Muscle of leg (tissue), 16 donors: ENCODE measurements around the gene UEVLD. TPM values are rescaled to one million over a fixed set of nuclear protein-coding genes. Genes with fewer than 3 reads are reported as not detected.

ENCODE experiments used
- DNase-seq: peaks from one replicate; pipeline ENCODE4 v3.0.0; 2013
- H3K27ac ChIP-seq: one replicate; pipeline ENCODE4 v1.5.1; 2013; ENCODE audit warnings: mild to moderate bottlenecking, low read length, control low read depth
- H3K27me3 ChIP-seq: one replicate; pipeline ENCODE4 v1.6.1; 2013; ENCODE audit warnings: low read length; ENCODE audit not compliant: control insufficient read depth, insufficient read depth
- H3K36me3 ChIP-seq: one replicate; pipeline ENCODE4 v1.6.1; 2013; ENCODE audit warnings: low read length; ENCODE audit not compliant: control insufficient read depth, insufficient read depth
- H3K4me1 ChIP-seq: one replicate; pipeline ENCODE4 v1.6.1; 2013; ENCODE audit warnings: low read length; ENCODE audit not compliant: control insufficient read depth, insufficient read depth
- H3K4me3 ChIP-seq: one replicate; pipeline ENCODE4 v1.5.1; 2013; ENCODE audit warnings: low read length, control low read depth
- H3K9me3 ChIP-seq: replicated peaks from 2 replicates; pipeline ENCODE4 v1.6.1; 2013; ENCODE audit warnings: low read depth, low read length; ENCODE audit not compliant: control insufficient read depth
- WGBS: methylation state at CpG from one replicate; pipeline ENCODE4 v1.1.5; 2013; ENCODE audit warnings: missing lambda C conversion rate; ENCODE audit not compliant: insufficient coverage; 5-methylcytosine and 5-hydroxymethylcytosine counted together
- long read RNA-seq, 11 donors: transcript quantifications; one replicate each; lab custom pipeline, GENCODE V29; 2026
- polyA plus RNA-seq, 8 donors: library from polyadenylated mRNA; unstranded; fragments of 120-200 nt; gene quantifications; one replicate each; pipeline versions ENCODE4 v1.2.1 to v1.2.3, GENCODE V29; 2013; ENCODE audit warnings: inconsistent platforms in 1 of 8, low replicate concordance in 1 of 8; ENCODE audit not compliant: insufficient read length in 8 of 8, insufficient read depth in 1 of 8
- total RNA-seq: library from RNA; stranded (reverse); fragments of 120-200 nt; gene quantifications from one replicate; pipeline ENCODE4 v1.2.4, GENCODE V29; 2013

UEVLD gene
- 14.8 TPM for total RNA-seq
- 10 to 100 TPM; 10.7 to 15.3 (median 12.0) TPM for polyA plus RNA-seq
- long read RNA-seq, donor 1, full-length matches to known transcripts = 2 of 2 reads
- long read RNA-seq, donor 1, partial matches to known transcripts = 0 of 2 reads
- long read RNA-seq, donor 1, other reads (novel, unspliced or antisense) = 0 of 2 reads
- long read RNA-seq, donor 2 = 0 reads
- long read RNA-seq, donor 3 = 0 reads
- long read RNA-seq, donor 4 = 0 reads
- long read RNA-seq, donor 5, partial matches to known transcripts = 0 of 2 reads
- long read RNA-seq, donor 5, other reads (novel, unspliced or antisense) = 0 of 2 reads
- long read RNA-seq, donor 6, full-length matches to known transcripts = 3 of 3 reads
- long read RNA-seq, donor 6, partial matches to known transcripts = 0 of 3 reads
- long read RNA-seq, donor 6, other reads (novel, unspliced or antisense) = 0 of 3 reads
- long read RNA-seq, donor 7, full-length matches to known transcripts = 5 of 5 reads
- long read RNA-seq, donor 7, partial matches to known transcripts = 0 of 5 reads
- long read RNA-seq, donor 7, other reads (novel, unspliced or antisense) = 0 of 5 reads
- long read RNA-seq, donor 8 = 0 reads
- long read RNA-seq, donor 9, full-length matches to known transcripts = 1 of 1 reads
- long read RNA-seq, donor 9, partial matches to known transcripts = 0 of 1 reads
- long read RNA-seq, donor 9, other reads (novel, unspliced or antisense) = 0 of 1 reads
- long read RNA-seq, donor 10, full-length matches to known transcripts = 4 of 4 reads
- long read RNA-seq, donor 10, partial matches to known transcripts = 0 of 4 reads
- long read RNA-seq, donor 10, other reads (novel, unspliced or antisense) = 0 of 4 reads
- long read RNA-seq, donor 11, full-length matches to known transcripts = 6 of 6 reads
- long read RNA-seq, donor 11, partial matches to known transcripts = 0 of 6 reads
- long read RNA-seq, donor 11, other reads (novel, unspliced or antisense) = 0 of 6 reads

DNA sequence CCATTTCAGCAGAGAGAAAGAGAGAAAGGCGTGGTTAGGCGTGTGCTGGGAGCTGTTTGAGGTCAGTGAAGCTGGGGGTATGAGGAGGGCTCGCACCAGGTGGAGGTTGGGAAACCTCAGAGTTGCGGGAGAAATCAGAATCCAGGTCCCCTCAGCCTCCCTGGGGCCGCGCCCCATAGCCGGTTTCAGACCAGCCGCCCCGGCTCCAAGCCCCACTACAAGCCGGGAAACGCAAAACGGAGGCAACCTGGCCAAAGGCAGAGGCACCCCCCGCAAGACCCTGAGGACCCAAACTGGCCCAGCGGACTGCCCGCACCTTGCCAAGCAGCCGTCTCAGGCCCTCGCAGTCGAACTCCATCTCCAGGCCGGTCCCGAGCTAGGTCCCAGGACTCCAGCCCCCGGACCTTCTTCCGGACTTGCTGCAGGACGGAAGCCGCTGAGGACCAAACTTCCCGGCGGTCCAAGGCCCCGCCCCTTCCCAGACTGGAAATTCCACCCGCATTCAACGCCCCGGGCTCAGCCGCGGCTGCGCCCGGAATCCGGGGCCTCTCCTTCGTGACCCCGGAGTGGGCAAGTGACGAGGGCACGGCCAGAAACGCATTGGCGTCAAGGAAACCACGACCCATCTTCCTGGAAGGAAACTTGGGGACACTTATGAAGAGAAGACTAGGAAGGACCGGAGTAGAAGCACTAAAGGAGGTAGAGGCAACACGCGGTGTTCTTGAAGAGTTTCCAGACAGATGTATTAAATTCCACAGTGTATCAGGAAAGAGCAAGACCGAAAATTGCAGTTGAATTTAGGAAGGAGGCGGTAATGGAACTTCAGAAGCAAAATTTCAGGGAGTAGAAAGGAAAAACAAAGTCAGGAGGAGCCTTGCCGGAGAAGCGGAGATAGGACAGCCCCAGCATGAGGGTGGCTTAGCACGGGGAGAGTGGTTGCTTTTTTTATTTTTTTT lies at the start of gene UEVLD:
Gene UEVLD (minus strand): TSS at position 438 of the 956 bp plus-strand sequence. CDS start 80 bp downstream, at position 358.
- WGBS = 0% methylated on average over 48 of the region's 50 CpGs
- peak; percentile 96 for DNase-seq
- no peaks in the 10 kb centered on the region for H3K27me3 ChIP-seq
- no peaks in the 10 kb centered on the region for H3K36me3 ChIP-seq
- no peaks in the 10 kb centered on the region for H3K9me3 ChIP-seq
- peak within 1 kb of the TSS; percentile 87 for H3K27ac ChIP-seq
- peaks cover 19% of the 10 kb centered on the region for H3K4me1 ChIP-seq
- peak within 1 kb of the TSS; percentile 97 for H3K4me3 ChIP-seq

DNA sequence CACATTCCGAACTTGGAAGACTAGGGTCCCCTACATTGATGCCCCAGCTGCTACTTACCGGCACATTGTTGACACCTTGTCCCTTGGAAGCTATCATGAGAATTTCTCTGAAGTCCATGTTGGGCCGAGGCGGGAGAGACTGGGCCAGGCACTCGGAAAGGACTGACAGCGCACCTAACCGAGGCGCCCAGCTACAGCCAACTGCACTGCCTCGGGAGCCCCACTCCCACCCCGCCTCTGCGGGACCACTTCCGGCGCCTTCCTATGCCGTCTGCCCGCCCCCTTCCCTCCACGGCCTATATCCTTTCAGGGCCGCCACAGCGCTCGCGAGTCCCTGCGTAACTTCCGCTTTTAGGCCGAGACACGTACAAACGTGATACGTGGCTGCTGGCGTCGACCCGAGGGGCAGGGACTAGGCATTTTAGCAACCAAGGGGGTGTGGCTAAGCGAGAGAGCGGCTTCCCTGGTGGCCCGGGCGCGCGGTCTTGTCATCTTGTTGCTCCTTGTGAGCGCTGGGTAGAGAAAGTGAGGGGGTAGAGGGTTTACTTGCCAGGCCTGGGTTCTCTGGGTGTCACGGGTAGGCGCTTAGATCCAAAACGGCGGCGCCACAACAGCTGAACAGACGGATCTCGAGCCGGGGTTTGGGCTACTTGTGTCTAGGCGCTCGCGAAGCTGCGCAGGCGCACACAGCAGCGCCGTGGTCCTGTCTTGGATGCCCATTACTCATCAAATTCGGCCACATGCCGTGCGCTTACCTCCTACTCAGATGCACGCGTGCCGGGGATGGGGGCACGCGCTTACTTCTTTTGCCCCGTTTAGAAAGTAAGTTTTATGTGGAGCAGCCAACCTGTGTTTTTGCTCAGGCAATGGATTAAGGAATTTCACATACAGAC lies 45.9 kb upstream of the UEVLD start, which contains the start of gene SPTY2D1:
Gene SPTY2D1 (minus strand): TSS at position 203 of the 893 bp plus-strand sequence. CDS start 85 bp downstream, at position 118.
- peaks cover 9% of the 10 kb centered on the region for H3K4me1 ChIP-seq
- WGBS = 0% methylated on average over 51 of the region's 60 CpGs

DNA sequence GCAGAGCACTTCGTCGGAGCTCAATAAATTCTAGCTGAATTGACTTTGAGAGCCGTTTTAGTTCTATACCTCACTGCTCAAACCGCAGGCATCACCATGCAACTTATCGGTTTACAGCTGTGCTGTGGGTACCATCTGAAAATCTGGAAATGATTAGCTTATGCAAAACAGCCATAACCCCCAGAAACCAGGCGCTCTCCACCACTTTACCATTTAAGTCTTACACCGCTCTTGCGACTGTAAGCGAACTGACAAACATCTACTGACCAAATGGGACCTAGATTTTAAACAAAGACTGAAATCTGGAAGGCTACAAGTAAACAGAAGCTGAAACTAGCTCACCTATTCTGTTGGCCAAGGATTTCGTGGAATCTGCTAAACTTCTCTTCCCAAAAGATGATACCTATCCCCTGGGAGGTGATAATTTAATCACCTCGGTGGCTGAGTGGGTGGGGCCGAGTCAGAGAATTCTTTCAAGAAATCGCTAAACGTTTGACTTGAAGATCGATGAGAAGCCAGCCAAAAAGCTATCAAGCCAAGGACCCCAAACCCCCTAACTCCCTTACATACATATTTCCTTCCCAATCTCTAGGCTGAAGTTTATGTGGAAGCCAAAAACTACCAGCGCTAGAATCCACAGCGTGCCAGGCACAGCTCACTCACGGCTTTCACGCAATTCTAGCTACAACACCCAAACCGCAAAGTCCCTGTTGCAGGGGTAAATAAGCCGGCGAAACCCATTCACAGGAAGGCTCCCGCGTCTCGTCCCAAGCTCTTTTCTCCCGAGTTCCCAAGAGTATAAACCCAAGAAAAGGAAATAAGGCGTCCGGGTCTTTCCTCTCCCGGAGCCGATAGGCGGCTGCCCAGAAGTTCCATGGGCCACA lies 45.0 kb upstream of the UEVLD start:
- Histone ChIP-seq H3K27ac (peak overlapping the region; percentile 95), H3K4me3 (peak overlapping the region; percentile 98), H3K36me3 (no peaks in the 10 kb centered on the region), H3K9me3 (no peaks in the 10 kb centered on the region), H3K27me3 (no peaks in the 10 kb centered on the region), H3K4me1 (peaks cover 9% of the 10 kb centered on the region)
- 8% methylated on average over 19 of the region's 31 CpGs for WGBS
- no peak for DNase-seq

More for the DNA sequence above, 45.9 kb upstream of the UEVLD start, which contains the start of gene SPTY2D1:
- H3K27me3 ChIP-seq = no peaks in the 10 kb centered on the region
- DNase-seq = peak; percentile 100
- peak within 1 kb of the TSS; percentile 98 for H3K4me3 ChIP-seq
- H3K9me3 ChIP-seq = no peaks in the 10 kb centered on the region
- H3K27ac ChIP-seq = peak within 1 kb of the TSS; percentile 99
- H3K36me3 ChIP-seq = no peaks in the 10 kb centered on the region

DNA sequence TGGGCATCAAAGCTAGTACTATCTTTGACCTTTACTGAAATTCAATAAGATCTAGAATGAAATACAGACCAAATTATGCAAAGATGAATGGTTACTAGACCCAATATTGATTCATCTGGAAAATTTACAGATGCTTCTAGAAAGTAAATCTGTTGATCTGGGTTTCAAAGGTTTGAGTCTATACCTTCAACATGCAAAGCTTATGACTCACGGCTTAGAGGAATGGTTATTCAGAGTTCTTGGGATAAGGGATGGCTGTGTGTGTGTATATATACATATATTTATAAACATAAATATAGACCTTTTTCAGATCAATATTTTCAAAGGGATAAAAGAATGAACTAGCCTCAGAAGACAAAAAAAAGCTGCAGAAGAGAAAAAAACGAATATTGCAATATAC lies 44.3 kb upstream of the UEVLD start:
- Histone ChIP-seq H3K4me1 (peaks cover 9% of the 10 kb centered on the region), H3K4me3 (peak overlapping the region; percentile 98), H3K27me3 (no peaks in the 10 kb centered on the region), H3K9me3 (no peaks in the 10 kb centered on the region), H3K36me3 (no peaks in the 10 kb centered on the region), H3K27ac (no peak overlapping the region)
- no CpG with 5 or more reads among the region's 2 CpGs for WGBS
- DNase-seq = no peak

DNA sequence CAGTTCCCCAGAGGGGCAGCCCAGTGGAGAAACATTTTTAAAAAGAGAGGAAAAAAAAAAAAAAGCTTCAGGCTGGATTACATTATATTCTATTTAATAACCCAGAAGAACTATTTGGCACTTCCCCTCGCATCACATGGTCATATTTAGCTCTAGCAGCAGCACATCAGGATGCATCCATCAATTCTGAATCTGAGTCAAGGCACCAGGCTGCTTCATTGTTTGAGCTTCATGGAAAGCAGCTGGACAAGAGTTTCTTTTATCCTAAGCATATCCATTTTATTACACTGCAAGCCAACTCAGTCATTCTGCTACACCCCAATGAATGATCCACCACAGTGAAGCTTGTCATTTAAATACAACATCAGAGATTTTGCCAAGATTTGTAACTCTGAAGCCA lies 35.6 kb upstream of the UEVLD start:
- H3K36me3 ChIP-seq = no peaks in the 10 kb centered on the region
- H3K9me3 ChIP-seq = peaks cover 5% of the 10 kb centered on the region
- DNase-seq = no peak
- H3K27ac ChIP-seq = no peak overlapping the region
- 80% methylated on average over 1 of the region's 1 CpG for WGBS
- no peak overlapping the region for H3K4me3 ChIP-seq
- H3K4me1 ChIP-seq = no peaks in the 10 kb centered on the region
- H3K27me3 ChIP-seq = no peaks in the 10 kb centered on the region

DNA sequence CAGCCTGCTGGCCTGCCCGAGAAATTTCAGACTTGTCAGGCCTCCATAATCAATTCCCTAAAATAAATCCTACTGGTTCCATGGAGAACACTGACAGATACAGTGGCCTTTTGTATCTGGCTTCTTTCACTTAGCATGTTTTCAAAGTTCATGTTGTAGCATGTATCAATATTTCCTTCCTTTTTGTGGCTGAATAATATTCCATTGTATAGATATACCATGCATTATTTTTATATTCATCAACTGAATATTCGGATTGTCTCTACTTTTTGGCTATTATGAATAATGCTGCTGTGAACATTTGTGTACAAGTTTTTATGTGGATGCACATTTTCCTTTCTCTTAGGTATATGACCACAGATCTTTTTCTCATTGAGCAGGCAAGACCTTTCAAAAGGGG lies 35.2 kb upstream of the UEVLD start:
- no peak overlapping the region for H3K4me3 ChIP-seq
- no peaks in the 10 kb centered on the region for H3K4me1 ChIP-seq
- peaks cover 5% of the 10 kb centered on the region for H3K9me3 ChIP-seq
- no peaks in the 10 kb centered on the region for H3K27me3 ChIP-seq
- DNase-seq = no peak
- WGBS = 86% methylated on average over 1 of the region's 2 CpGs
- no peaks in the 10 kb centered on the region for H3K36me3 ChIP-seq
- no peak overlapping the region for H3K27ac ChIP-seq

DNA sequence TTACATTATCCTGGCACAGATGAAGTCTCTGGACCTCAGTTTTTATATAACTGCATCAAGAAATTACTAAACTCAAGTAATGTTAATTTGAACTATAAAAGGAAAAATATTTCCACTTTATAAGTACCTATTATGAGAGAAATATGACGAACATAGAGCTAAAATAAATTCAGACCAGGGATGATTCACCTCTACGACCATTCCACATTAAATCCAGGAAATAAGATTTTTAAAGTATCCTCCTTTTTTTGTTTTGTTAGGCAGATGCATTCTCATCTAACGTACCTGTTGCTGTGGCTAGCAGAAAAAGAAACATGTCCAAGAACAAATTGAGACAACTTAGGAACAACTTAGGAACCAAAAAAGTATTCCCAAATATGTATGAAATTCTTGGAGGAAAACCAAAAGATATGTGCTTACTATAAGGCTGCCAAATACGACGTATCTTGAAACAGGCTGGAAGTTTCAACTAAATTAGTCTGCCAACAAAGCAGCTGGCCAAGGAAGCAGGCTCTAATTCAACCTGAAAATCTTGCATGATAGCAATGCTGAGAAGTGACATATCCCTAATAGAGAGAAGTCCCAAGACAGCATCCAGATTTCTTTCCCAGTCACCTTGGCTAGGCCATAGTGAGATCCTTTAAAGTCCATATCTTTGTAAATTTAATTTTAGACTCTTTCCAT lies 29.9 kb upstream of the UEVLD start:
- peaks cover 1% of the 10 kb centered on the region for H3K9me3 ChIP-seq
- peaks cover 24% of the 10 kb centered on the region for H3K36me3 ChIP-seq
- no peaks in the 10 kb centered on the region for H3K27me3 ChIP-seq
- DNase-seq = peak; percentile 46
- H3K4me1 ChIP-seq = no peaks in the 10 kb centered on the region
- WGBS = 29% methylated on average over 2 of the region's 5 CpGs
- H3K4me3 ChIP-seq = no peak overlapping the region
- H3K27ac ChIP-seq = peak overlapping the region; percentile 3
